AG10803 (cell line): ENCODE results near the gene IGFBP5.

ENCODE experiments used
- DNase-seq: peaks from one replicate; pipeline ENCODE4 v3.0.0; 2010; ENCODE audit warnings: low read depth
- H3K4me3 ChIP-seq: 2 replicates; pipeline ENCODE4 v1.5.1; 2011; ENCODE audit warnings: mild to moderate bottlenecking, low read length, control low read depth
- CTCF ChIP-seq: conservative IDR thresholded peaks from 2 replicates; pipeline ENCODE4 v1.5.1; 2011; ENCODE audit warnings: mild to moderate bottlenecking, low read length, control low read depth, inconsistent platforms

IGFBP5 gene

GRCh38 chr2:216635171-216635570 is 60.2 kb downstream of the IGFBP5 start:
- no peak for TF ChIP-seq CTCF
- no peak overlapping the region for H3K4me3 ChIP-seq
- DNase-seq = no peak

- no peak for TF ChIP-seq CTCF
- DNase-seq = no peak
- H3K4me3 ChIP-seq = peak overlapping the region; percentile 3; the same call in 1 of the 2 replicates
Observed at GRCh38 chr2:216634370-216635148, 60.8 kb downstream of the IGFBP5 start.

- DNase-seq = no peak
- peak overlapping the region; percentile 20 for H3K4me3 ChIP-seq
- no peak for TF ChIP-seq CTCF
Observed at GRCh38 chr2:216633616-216634369, 61.6 kb downstream of the IGFBP5 start.

GRCh38 chr2:216632952-216633615 is 62.3 kb downstream of the IGFBP5 start, which contains the start of gene IGFBP2:
Gene IGFBP2 (plus strand): TSS chr2:216633420. CDS start chr2:216633524, 104 bp downstream.
- no peak for TF ChIP-seq CTCF
- DNase-seq = no peak
- H3K4me3 ChIP-seq = peak within 1 kb of the TSS; percentile 24

GRCh38 chr2:216632346-216632951 is 62.9 kb downstream of the IGFBP5 start:
- H3K4me3 ChIP-seq = no peak overlapping the region
- DNase-seq = no peak
- TF ChIP-seq CTCF = no peak

- DNase-seq = no peak
- H3K4me3 ChIP-seq = no peak overlapping the region
- TF ChIP-seq CTCF = no peak
Observed at GRCh38 chr2:216629784-216630183, 65.6 kb downstream of the IGFBP5 start.
